Stimulated activated naive CD4-positive, alpha-beta T cell treated with Interleukin-2 at 50 U/mL for 16 hours (primary cell): ENCODE results near the gene PRH2.

Experiments
- DNase-seq: peaks from one replicate; lab custom pipeline; 2025; lab: John Stamatoyannopoulos, UW

Gene PRH2

GRCh38 chr12:10928746-10929286 lies at the start of gene PRH2:
Gene PRH2 (plus strand): TSS chr12:10929236. CDS start chr12:10929274, 38 bp downstream.
- DNase-seq, result no peak

- no peak for DNase-seq
Observed at GRCh38 chr12:10884086-10884725, 44.8 kb upstream of the PRH2 start, which contains the start of gene PRH1. Gene PRH1 (minus strand): TSS chr12:10884255. CDS start chr12:10884217, 38 bp downstream.

GRCh38 chr12:10889226-10889625 lies 39.8 kb upstream of the PRH2 start:
- no peak for DNase-seq

GRCh38 chr12:10891937-10892336 lies 37.1 kb upstream of the PRH2 start:
- no peak for DNase-seq

GRCh38 chr12:10896854-10897253 lies 32.2 kb upstream of the PRH2 start:
- no peak for DNase-seq

GRCh38 chr12:10900530-10900929 lies 28.5 kb upstream of the PRH2 start:
- DNase-seq, result no peak

GRCh38 chr12:10900972-10901371 lies 28.1 kb upstream of the PRH2 start:
- no peak for DNase-seq

- DNase-seq, result no peak
Observed at GRCh38 chr12:10901427-10901826, 27.6 kb upstream of the PRH2 start.

GRCh38 chr12:10904686-10905085 lies 24.4 kb upstream of the PRH2 start:
- DNase-seq, result no peak

GRCh38 chr12:10909462-10909861 lies 19.6 kb upstream of the PRH2 start, which contains the start of gene TAS2R13:
Gene TAS2R13 (minus strand): TSS chr12:10909562. CDS start chr12:10909298, 264 bp downstream.
- no peak for DNase-seq

GRCh38 chr12:10910380-10910779 lies 18.7 kb upstream of the PRH2 start:
- DNase-seq, result no peak

- no peak for DNase-seq
Observed at GRCh38 chr12:10919809-10920208, 9.2 kb upstream of the PRH2 start.

- no peak for DNase-seq
Observed at GRCh38 chr12:10926269-10926668, 2.8 kb upstream of the PRH2 start.

GRCh38 chr12:10936506-10936905 lies 7.5 kb downstream of the PRH2 start:
- no peak for DNase-seq

- DNase-seq, result no peak
Observed at GRCh38 chr12:10939163-10939562, 10.1 kb downstream of the PRH2 start, which contains the start of gene TAS2R14. Gene TAS2R14 (minus strand): TSS chr12:10939263. CDS start chr12:10939207, 56 bp downstream.

GRCh38 chr12:10940389-10940788 lies 11.4 kb downstream of the PRH2 start:
- DNase-seq, result no peak

- DNase-seq, result no peak
Observed at GRCh38 chr12:10941369-10941768, 12.3 kb downstream of the PRH2 start.

- DNase-seq, result no peak
Observed at GRCh38 chr12:10941916-10942607, 13.0 kb downstream of the PRH2 start.

GRCh38 chr12:10943167-10943566 lies 14.1 kb downstream of the PRH2 start:
- DNase-seq, result no peak

- no peak for DNase-seq
Observed at GRCh38 chr12:10952645-10953044, 23.6 kb downstream of the PRH2 start.

GRCh38 chr12:10956085-10956484 lies 27.0 kb downstream of the PRH2 start:
- no peak for DNase-seq

- DNase-seq, result no peak
Observed at GRCh38 chr12:10957741-10958140, 28.7 kb downstream of the PRH2 start.

GRCh38 chr12:10959804-10960203 lies 30.8 kb downstream of the PRH2 start:
- DNase-seq, result no peak
